Midbrain (tissue), 1 donor: ENCODE results near the gene DUSP21.
"Not testable (repeated sequence)": the region's sequence is repeated elsewhere in the genome, so short reads cannot be mapped to it uniquely, and the experiment has no call there.

Experiments used
- DNase-seq: peaks from one replicate; lab custom pipeline; 2025; lab: John Stamatoyannopoulos, UW

DUSP21 gene

GRCh38 chrX:44843753-44844152 lies at the start of gene DUSP21:
TSS of gene DUSP21 (plus strand) at chrX:44844021. CDS start at chrX:44844133, 112 bp downstream.
- no peak for DNase-seq

GRCh38 chrX:44795945-44796450 lies 47.8 kb upstream of the DUSP21 start:
- no peak for DNase-seq

GRCh38 chrX:44802613-44803012 lies 41.2 kb upstream of the DUSP21 start:
- no peak for DNase-seq

GRCh38 chrX:44815681-44816080 lies 28.1 kb upstream of the DUSP21 start:
- no peak for DNase-seq

GRCh38 chrX:44816367-44816766 lies 27.5 kb upstream of the DUSP21 start:
- no peak for DNase-seq

GRCh38 chrX:44817029-44817428 lies 26.8 kb upstream of the DUSP21 start:
- DNase-seq: no peak

GRCh38 chrX:44822601-44823000 lies 21.2 kb upstream of the DUSP21 start:
- DNase-seq: no peak

- not testable (repeated sequence) for DNase-seq
These were observed 20.6 kb upstream of the DUSP21 start for GRCh38 chrX:44823193-44823592.

- no peak for DNase-seq
These were observed 15.7 kb upstream of the DUSP21 start for GRCh38 chrX:44828008-44828605.

- no peak for DNase-seq
These were observed 14.0 kb upstream of the DUSP21 start for GRCh38 chrX:44829832-44830231.

- DNase-seq: no peak
These were observed 1.1 kb upstream of the DUSP21 start for GRCh38 chrX:44842550-44843317.

GRCh38 chrX:44843318-44843702 lies 511 bp upstream of the DUSP21 start:
- no peak for DNase-seq

GRCh38 chrX:44844204-44844603 lies 383 bp downstream of the DUSP21 start:
- DNase-seq: no peak

- not testable (repeated sequence) for DNase-seq
These were observed 7.1 kb downstream of the DUSP21 start for GRCh38 chrX:44850891-44851290.

GRCh38 chrX:44871114-44871645 lies 27.4 kb downstream of the DUSP21 start:
- no peak for DNase-seq

GRCh38 chrX:44871931-44872820 lies 28.4 kb downstream of the DUSP21 start:
- DNase-seq: peak; percentile 60

GRCh38 chrX:44872821-44873414 lies 29.1 kb downstream of the DUSP21 start, which contains the start of gene KDM6A:
TSS of gene KDM6A (plus strand) at chrX:44873188. CDS start at chrX:44873552, 364 bp downstream.
- peak; percentile 98 for DNase-seq

- peak; percentile 66 for DNase-seq
These were observed 29.8 kb downstream of the DUSP21 start for GRCh38 chrX:44873415-44874276.

GRCh38 chrX:44874420-44875184 lies 30.8 kb downstream of the DUSP21 start:
- peak; percentile 41 for DNase-seq

- DNase-seq: no peak
These were observed 31.3 kb downstream of the DUSP21 start for GRCh38 chrX:44875185-44875489.
